Measurements from ENCODE around the gene LRRC4C. TPM values are rescaled to one million over a fixed set of nuclear protein-coding genes. Genes with fewer than 3 reads are reported as not detected.

The LRRC4C gene
- total RNA-seq, 1 experiment from 2014 or later = 0.13 TPM

DNA sequence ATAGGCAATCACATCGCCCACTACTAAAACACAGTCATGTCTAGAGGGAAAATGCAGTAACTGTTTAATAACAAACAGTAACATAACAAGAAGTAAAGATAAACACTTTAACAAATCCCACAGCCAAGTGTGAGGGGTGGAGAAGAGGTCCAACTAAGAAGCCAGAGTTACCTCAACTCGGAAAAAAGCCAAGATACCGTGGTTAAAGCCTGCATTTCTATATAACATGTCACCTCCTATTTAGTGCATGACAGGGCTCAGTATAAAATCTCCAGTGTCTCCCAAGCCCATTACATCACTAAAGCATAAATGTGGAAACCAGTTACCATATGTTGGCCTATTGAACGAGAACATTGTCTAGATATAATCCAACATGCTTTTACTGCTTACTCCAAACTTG is 281.7 kb downstream of the LRRC4C start:
- no peak overlapping the region for H3K27ac ChIP-seq (ENCODE audit: insufficient read length, low read depth, low read length)
- peaks cover 2 to 3% of the 10 kb centered on the region in 2 experiments for H3K9me3 Mint-ChIP-seq
- WGBS (ENCODE audit: extremely low coverage, insufficient read length, low lambda C conversion rate) = no CpG with 5 or more reads among the region's 4 CpGs
- no peaks in the 10 kb centered on the region for H3K23me2 ChIP-seq (ENCODE audit: insufficient read length, low read depth, low read length, poor library complexity, severe bottlenecking)
- H2BK20ac ChIP-seq (ENCODE audit: low read depth, low read length, poor library complexity, severe bottlenecking) = no peak overlapping the region
- no peak overlapping the region for H3K9ac ChIP-seq (ENCODE audit: extremely low read depth, insufficient read length, low read length)
- no peak overlapping the region for H3K18ac ChIP-seq (ENCODE audit: insufficient read length, low read depth, low read length)
- no peak for DNase-seq
- no peak overlapping the region for H4K8ac ChIP-seq (replicated peaks; ENCODE audit: insufficient read length, low read depth, low read length)
- H3K27me3 Mint-ChIP-seq (ENCODE audit: low read depth) = no peaks in the 10 kb centered on the region
- H3K4ac ChIP-seq (ENCODE audit: low read depth, low read length) = no peak overlapping the region
- H3K4me1 Mint-ChIP-seq = peaks cover 14 to 16% of the 10 kb centered on the region in 2 experiments
- no peak overlapping the region for H2AK5ac ChIP-seq (ENCODE audit: insufficient read length, low read length)
- no peak overlapping the region for H3K56ac ChIP-seq (ENCODE audit: insufficient read length, low read depth, low read length)
- H2BK5ac ChIP-seq (ENCODE audit: insufficient read length, low read length) = no peak overlapping the region
- H4K5ac ChIP-seq (ENCODE audit: insufficient read length, low read depth, low read length) = no peak overlapping the region
- no peak overlapping the region for H3K23ac ChIP-seq (ENCODE audit: insufficient read length, low read depth, low read length)
- H3T11ph ChIP-seq (ENCODE audit: low read length) = no peak overlapping the region
- no peak overlapping the region for H2BK15ac ChIP-seq (ENCODE audit: low read depth, low read length)
- H3K79me1 ChIP-seq (ENCODE audit: insufficient read depth, low read depth, low read length, poor library complexity, severe bottlenecking) = no peaks in the 10 kb centered on the region
- no peaks in the 10 kb centered on the region for H3K9me3 ChIP-seq (ENCODE audit: control insufficient read depth, low read depth, low read length)
- H4K20me1 ChIP-seq (ENCODE audit: control insufficient read depth, insufficient read depth, insufficient read length) = no peaks in the 10 kb centered on the region
- H3K79me2 ChIP-seq (ENCODE audit: insufficient read depth, low read length) = no peaks in the 10 kb centered on the region
- H3K4me1 ChIP-seq (ENCODE audit: insufficient read depth, low read length) = no peaks in the 10 kb centered on the region; the same call in 1 of the 2 replicates
- peaks cover 2 to 3% (median 2%) of the 10 kb centered on the region in 3 experiments; a peak in 6 of 7 replicates for H3K36me3 Mint-ChIP-seq (ENCODE audit: insufficient read depth in 1 of 3, low read depth in 3 of 3)
- H2AFZ ChIP-seq (ENCODE audit: low read length) = no peak overlapping the region
- TF ChIP-seq, protein P1, sequence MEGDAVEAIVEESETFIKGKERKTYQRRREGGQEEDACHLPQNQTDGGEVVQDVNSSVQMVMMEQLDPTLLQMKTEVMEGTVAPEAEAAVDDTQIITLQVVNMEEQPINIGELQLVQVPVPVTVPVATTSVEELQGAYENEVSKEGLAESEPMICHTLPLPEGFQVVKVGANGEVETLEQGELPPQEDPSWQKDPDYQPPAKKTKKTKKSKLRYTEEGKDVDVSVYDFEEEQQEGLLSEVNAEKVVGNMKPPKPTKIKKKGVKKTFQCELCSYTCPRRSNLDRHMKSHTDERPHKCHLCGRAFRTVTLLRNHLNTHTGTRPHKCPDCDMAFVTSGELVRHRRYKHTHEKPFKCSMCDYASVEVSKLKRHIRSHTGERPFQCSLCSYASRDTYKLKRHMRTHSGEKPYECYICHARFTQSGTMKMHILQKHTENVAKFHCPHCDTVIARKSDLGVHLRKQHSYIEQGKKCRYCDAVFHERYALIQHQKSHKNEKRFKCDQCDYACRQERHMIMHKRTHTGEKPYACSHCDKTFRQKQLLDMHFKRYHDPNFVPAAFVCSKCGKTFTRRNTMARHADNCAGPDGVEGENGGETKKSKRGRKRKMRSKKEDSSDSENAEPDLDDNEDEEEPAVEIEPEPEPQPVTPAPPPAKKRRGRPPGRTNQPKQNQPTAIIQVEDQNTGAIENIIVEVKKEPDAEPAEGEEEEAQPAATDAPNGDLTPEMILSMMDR (conservative IDR thresholded peaks at IDR 0.05) = no peak
- H3K14ac ChIP-seq (ENCODE audit: insufficient read depth, low read length) = no peak overlapping the region
- H2BK12ac ChIP-seq (ENCODE audit: insufficient read length, low read depth, low read length) = no peak overlapping the region
- no peak overlapping the region for H3K4me3 Mint-ChIP-seq
- H3K4me2 ChIP-seq (ENCODE audit: insufficient read depth, insufficient read length, low read length) = no peak overlapping the region
- H3K27ac Mint-ChIP-seq = no peak overlapping the region
- H3K27me3 ChIP-seq (ENCODE audit: insufficient read depth, low read length) = no peaks in the 10 kb centered on the region
- no peak overlapping the region for H2BK120ac ChIP-seq (ENCODE audit: low read depth, low read length, poor library complexity, severe bottlenecking)
- H4K91ac ChIP-seq (ENCODE audit: insufficient read length, low read depth, low read length) = no peak overlapping the region

All from H9 (cell line).